ENCODE data around the gene ADAMTS7. TPM values are rescaled to one million over a fixed set of nuclear protein-coding genes. Genes with fewer than 3 reads are reported as not detected.
"Not testable (repeated sequence)": the region's sequence is repeated elsewhere in the genome, so short reads cannot be mapped to it uniquely, and the experiment has no call there.

Gene ADAMTS7
- total and polyA plus RNA-seq, 2 donors (not counting 3 experiments of a cell fraction or from before 2014, with no cell fraction given): 49.6 to 64.7 TPM

DNA sequence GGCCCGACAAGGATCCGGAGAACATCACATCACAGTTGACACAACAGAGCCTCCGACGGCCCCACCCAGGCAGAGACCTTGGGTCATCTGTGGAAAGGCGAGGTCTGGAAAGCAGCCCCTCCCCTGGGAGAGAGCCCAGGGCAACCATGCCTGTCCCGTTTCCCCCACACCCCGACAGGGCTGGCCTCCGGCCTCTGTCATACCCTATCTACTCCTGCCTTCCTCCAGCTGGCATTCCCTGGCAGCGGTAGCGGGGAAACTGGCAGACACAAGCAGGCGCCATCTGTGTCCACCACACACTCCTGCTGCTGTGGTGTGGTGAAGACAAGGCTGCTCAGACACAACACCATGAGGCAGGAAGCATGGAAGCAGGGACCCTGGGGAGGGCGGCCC, 33.3 kb downstream of the ADAMTS7 start:
- peak; percentile 14 for DNase-seq (ENCODE audit: low read depth, low spot score)
- intact Hi-C loops (cut with micrococcal nuclease); H3K9me1 ChIP-seq (replicated peaks; ENCODE audit: control insufficient read depth, extremely low read depth, insufficient read depth, low read length); H3K36me3 ChIP-seq (ENCODE audit: control insufficient read depth in 2 of 2, extremely low read depth in 1 of 2, insufficient read depth in 2 of 2, low read length in 2 of 2); H4K20me1 ChIP-seq (replicated peaks; ENCODE audit: control insufficient read depth, extremely low read depth, insufficient read depth, low read length); dilution Hi-C loops (cut with MboI; ENCODE audit: extremely low pct_ligation_motif_present, low sequenced_read_pairs); H3K27me3 ChIP-seq (ENCODE audit: control insufficient read depth in 2 of 2, insufficient read depth in 2 of 2, low read length in 2 of 2); H3K79me2 ChIP-seq (ENCODE audit: control insufficient read depth, insufficient read depth, low read length); H3K27ac ChIP-seq (ENCODE audit: insufficient read depth, low read depth, low read length); CTCF ChIA-PET; POLR2A ChIA-PET; H3K4me3 ChIP-seq (replicated peaks in 1 of 3; ENCODE audit: insufficient read depth in 1 of 3, low read depth in 1 of 3, low read length in 3 of 3); H3K9me3 ChIP-seq (replicated peaks; ENCODE audit: control insufficient read depth, insufficient read depth, low read length); H3K4me2 ChIP-seq (ENCODE audit: insufficient read depth, low read length); FAIRE-seq; H2AFZ ChIP-seq (ENCODE audit: low read depth, low read length); H3K9ac ChIP-seq (replicated peaks; ENCODE audit: extremely low read depth, insufficient read depth, low read length); BruUV-seq (replicated peaks); H3K4me1 ChIP-seq (ENCODE audit: control insufficient read depth, extremely low read depth, insufficient read depth, low read length): not testable (repeated sequence)

- H3K9ac ChIP-seq (replicated peaks; ENCODE audit: extremely low read depth, insufficient read depth, low read length); DNase-seq (ENCODE audit: low read depth, low spot score); H3K27me3 ChIP-seq (ENCODE audit: control insufficient read depth in 2 of 2, insufficient read depth in 2 of 2, low read length in 2 of 2); H3K79me2 ChIP-seq (ENCODE audit: control insufficient read depth, insufficient read depth, low read length); dilution Hi-C loops (cut with MboI; ENCODE audit: extremely low pct_ligation_motif_present, low sequenced_read_pairs); H4K20me1 ChIP-seq (replicated peaks; ENCODE audit: control insufficient read depth, extremely low read depth, insufficient read depth, low read length); FAIRE-seq; CTCF ChIA-PET; H3K4me2 ChIP-seq (ENCODE audit: insufficient read depth, low read length); BruUV-seq (replicated peaks); POLR2A ChIA-PET; H3K36me3 ChIP-seq (ENCODE audit: control insufficient read depth in 2 of 2, extremely low read depth in 1 of 2, insufficient read depth in 2 of 2, low read length in 2 of 2); H3K4me1 ChIP-seq (ENCODE audit: control insufficient read depth, extremely low read depth, insufficient read depth, low read length); H3K4me3 ChIP-seq (replicated peaks in 1 of 3; ENCODE audit: insufficient read depth in 1 of 3, low read depth in 1 of 3, low read length in 3 of 3); H3K9me1 ChIP-seq (replicated peaks; ENCODE audit: control insufficient read depth, extremely low read depth, insufficient read depth, low read length); intact Hi-C loops (cut with micrococcal nuclease); H2AFZ ChIP-seq (ENCODE audit: low read depth, low read length); H3K9me3 ChIP-seq (replicated peaks; ENCODE audit: control insufficient read depth, insufficient read depth, low read length); H3K27ac ChIP-seq (ENCODE audit: insufficient read depth, low read depth, low read length): not testable (repeated sequence)
Measured at GRCh38 chr15:78777290-78777952, 33.8 kb downstream of the ADAMTS7 start.

- DNase-seq (ENCODE audit: low read depth, low spot score); H3K4me2 ChIP-seq (ENCODE audit: insufficient read depth, low read length); H3K79me2 ChIP-seq (ENCODE audit: control insufficient read depth, insufficient read depth, low read length); H3K9me3 ChIP-seq (replicated peaks; ENCODE audit: control insufficient read depth, insufficient read depth, low read length); intact Hi-C loops (cut with micrococcal nuclease); H3K4me3 ChIP-seq (replicated peaks in 1 of 3; ENCODE audit: insufficient read depth in 1 of 3, low read depth in 1 of 3, low read length in 3 of 3); H3K27ac ChIP-seq (ENCODE audit: insufficient read depth, low read depth, low read length); FAIRE-seq; H2AFZ ChIP-seq (ENCODE audit: low read depth, low read length); H3K9me1 ChIP-seq (replicated peaks; ENCODE audit: control insufficient read depth, extremely low read depth, insufficient read depth, low read length); H4K20me1 ChIP-seq (replicated peaks; ENCODE audit: control insufficient read depth, extremely low read depth, insufficient read depth, low read length); POLR2A ChIA-PET; H3K36me3 ChIP-seq (ENCODE audit: control insufficient read depth in 2 of 2, extremely low read depth in 1 of 2, insufficient read depth in 2 of 2, low read length in 2 of 2); dilution Hi-C loops (cut with MboI; ENCODE audit: extremely low pct_ligation_motif_present, low sequenced_read_pairs); H3K27me3 ChIP-seq (ENCODE audit: control insufficient read depth in 2 of 2, insufficient read depth in 2 of 2, low read length in 2 of 2); CTCF ChIA-PET; BruUV-seq (replicated peaks); H3K9ac ChIP-seq (replicated peaks; ENCODE audit: extremely low read depth, insufficient read depth, low read length); H3K4me1 ChIP-seq (ENCODE audit: control insufficient read depth, extremely low read depth, insufficient read depth, low read length): not testable (repeated sequence)
Measured at GRCh38 chr15:78776046-78776925, 35.0 kb downstream of the ADAMTS7 start.

Measured in endothelial cell of umbilical vein (primary cell).